A549 treated with AZD9567 at 1 μM for 4 hours (cell line): ENCODE measurements around the gene ULBP3. TPM values are rescaled to one million over a fixed set of nuclear protein-coding genes. Genes with fewer than 3 reads are reported as not detected.

ENCODE experiments used
- total RNA-seq: library from RNA; stranded (reverse); fragments of 200-300 nt; extraction: Qiagen RNA extraction; gene quantifications from 5 replicates; pipeline ENCODE4 v1.2.3, GENCODE V29; 2022; ENCODE audit not compliant: insufficient read depth

The ULBP3 gene
- total RNA-seq: 3.2 to 7.8 TPM (median 3.7 TPM) in 5 replicates

DNA sequence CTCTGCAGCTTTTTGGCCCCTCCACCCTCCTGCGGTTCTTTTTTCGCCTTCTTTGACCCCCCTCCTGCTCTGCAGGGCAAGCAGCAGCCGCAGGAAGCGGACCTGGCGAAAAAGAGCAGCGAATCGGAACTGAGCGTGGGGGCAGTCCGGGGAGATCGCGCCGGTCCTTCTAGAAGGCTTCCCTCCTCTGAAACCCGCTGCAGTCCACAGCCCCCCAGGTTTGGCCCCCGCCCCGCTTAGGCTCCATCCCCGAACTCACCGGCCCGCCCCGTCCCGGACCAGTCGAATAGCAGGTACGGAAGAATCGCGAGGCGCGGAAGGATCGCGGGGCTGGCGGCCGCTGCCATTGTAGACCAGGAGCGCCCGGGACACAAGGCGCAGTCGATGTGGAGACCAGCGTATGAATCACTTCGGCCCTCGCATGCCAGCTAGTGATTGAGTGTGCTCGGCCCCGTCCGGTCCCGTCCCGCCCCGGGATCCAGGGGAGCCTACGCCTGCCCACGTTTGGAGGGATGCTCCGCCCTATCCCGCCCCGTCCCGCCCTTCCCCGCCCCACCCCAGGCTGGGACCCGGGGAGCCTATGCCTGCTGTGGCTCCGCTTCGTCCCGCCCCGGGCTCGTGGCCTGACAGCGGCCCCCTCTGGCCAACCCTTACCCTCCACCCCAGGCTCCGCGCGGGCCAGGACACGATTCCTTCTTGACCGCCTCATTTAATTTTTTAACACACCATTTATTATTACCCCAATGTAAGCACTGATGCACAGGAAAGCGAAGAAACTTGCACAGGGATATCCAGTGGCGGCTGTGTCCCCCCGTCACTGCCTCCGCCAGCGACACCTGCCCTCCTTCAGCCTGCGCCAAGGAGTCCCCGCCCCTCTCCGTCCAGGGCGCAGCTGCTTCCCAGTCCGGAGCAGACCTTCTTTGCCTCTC lies at the start of gene ULBP3:
ULBP3 (minus strand) TSS at position 402 of the 929 bp plus-strand sequence; CDS start at position 347, 55 bp downstream.

DNA sequence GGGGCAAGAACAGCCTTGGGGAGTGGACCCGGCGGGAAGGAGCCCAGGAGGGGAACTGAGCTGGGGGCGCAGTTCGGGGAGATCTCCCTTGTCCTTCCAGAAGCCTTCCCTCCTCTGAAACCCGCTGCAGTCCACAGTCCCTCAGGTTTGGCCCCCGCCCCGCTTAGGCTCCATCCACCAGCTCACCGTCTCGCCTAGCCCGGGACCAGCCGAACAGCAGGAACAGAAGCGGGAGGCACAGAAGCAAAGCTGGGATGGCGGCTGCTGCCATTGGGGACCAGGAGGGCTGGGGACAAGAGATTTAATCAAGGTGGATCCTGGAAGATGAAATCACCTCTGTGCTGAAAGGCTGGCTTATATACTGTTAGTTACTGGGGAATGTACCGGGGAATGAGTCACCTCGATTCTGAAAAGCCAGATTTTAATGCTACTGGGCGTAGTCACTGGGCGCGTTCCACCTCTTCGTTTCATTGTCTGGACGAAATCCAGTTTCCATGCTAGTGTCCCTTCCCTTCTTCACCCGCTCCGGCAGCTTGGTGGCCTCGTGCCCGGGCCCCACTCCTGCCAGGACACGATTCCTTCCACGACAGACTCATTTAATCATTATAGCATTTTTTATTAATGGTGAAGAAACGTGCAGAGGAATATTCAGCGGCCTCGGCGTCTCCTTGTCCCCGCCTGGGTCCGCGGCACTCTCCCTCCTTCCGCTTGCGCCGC lies 43.6 kb downstream of the ULBP3 start, which contains the start of gene RAET1L:
RAET1L (minus strand) TSS at position 332 of the 717 bp plus-strand sequence; CDS start at position 271, 61 bp downstream.

Other genes with a start within 250 kb of the ULBP3 start
- 25.2 to 36.5 TPM (median 34.9 TPM) in 5 replicates for gene LRP11, start 204.8 kb downstream of the ULBP3 start, total RNA-seq
- gene RAET1E, start 171.0 kb downstream of the ULBP3 start, total RNA-seq: 1.5 to 2.9 TPM (median 1.9 TPM) in 4 of 5 replicates, not detected in the other
- 5.5 to 10.7 TPM (median 8.6 TPM) in 5 replicates for gene RAET1G, start 146.0 kb downstream of the ULBP3 start, total RNA-seq
- gene ULBP2, start 127.1 kb downstream of the ULBP3 start, total RNA-seq: 2.1 to 4.5 TPM (median 3.7 TPM) in 5 replicates
- gene ULBP1, start 105.2 kb downstream of the ULBP3 start, total RNA-seq: 0.61 to 0.91 TPM (median 0.79 TPM) in 5 replicates
- 0.27 to 0.49 TPM (median 0.38 TPM) in 4 of 5 replicates, not detected in the other for gene RAET1L, start 43.6 kb downstream of the ULBP3 start, total RNA-seq
- gene PPP1R14C, start 73.9 kb upstream of the ULBP3 start, total RNA-seq: 1.2 to 2.2 TPM (median 2.0 TPM) in 5 replicates